Karpas-422 (cell line): ENCODE measurements around the gene ERAP2. TPM values are rescaled to one million over a fixed set of nuclear protein-coding genes. Genes with fewer than 3 reads are reported as not detected.

Source experiments
- DNase-seq: peaks from one replicate; pipeline ENCODE4 v3.0.0-alpha.2; 2015
- H2AFZ ChIP-seq: fragments of 200-600 bp; sonication (generic); 2 replicates; pipeline ENCODE4 v1.6.1; 2014; ENCODE audit warnings: antibody characterized with exemption, low read length, mixed read lengths
- H3K27ac ChIP-seq: fragments of 200-600 bp; sonication (generic); 2 replicates; pipeline ENCODE4 v1.5.1; 2014; ENCODE audit warnings: mild to moderate bottlenecking, low read length, moderate library complexity
- H3K27me3 ChIP-seq: fragments of 200-600 bp; sonication (generic); 2 replicates; pipeline ENCODE4 v1.6.1; 2014; ENCODE audit warnings: low read length, mixed read lengths
- H3K36me3 ChIP-seq: fragments of 200-600 bp; sonication (generic); 2 replicates; pipeline ENCODE4 v1.6.1; 2014; ENCODE audit warnings: low read length, mixed read lengths; ENCODE audit not compliant: insufficient read depth
- H3K4me1 ChIP-seq: fragments of 200-600 bp; sonication (generic); 2 replicates; pipeline ENCODE4 v1.6.1; 2014; ENCODE audit warnings: mild to moderate bottlenecking, low read length, mixed read lengths
- H3K4me2 ChIP-seq: fragments of 200-600 bp; sonication (generic); 2 replicates; pipeline ENCODE4 v1.6.1; 2014; ENCODE audit warnings: low read length, low read depth, mild to moderate bottlenecking; ENCODE audit not compliant: poor library complexity, severe bottlenecking
- H3K4me3 ChIP-seq: fragments of 200-600 bp; sonication (generic); 2 replicates; pipeline ENCODE4 v1.5.1; 2014; ENCODE audit warnings: mild to moderate bottlenecking, antibody characterized with exemption, low read length, mixed read lengths
- H3K79me2 ChIP-seq: fragments of 200-600 bp; sonication (generic); 2 replicates; pipeline ENCODE4 v1.6.1; 2014; ENCODE audit warnings: mild to moderate bottlenecking, low read length, mixed read lengths
- H3K9ac ChIP-seq: fragments of 200-600 bp; sonication (generic); 2 replicates; pipeline ENCODE4 v1.6.0; 2014; ENCODE audit warnings: low read length
- H3K9me2 ChIP-seq: fragments of 200-600 bp; sonication (generic), shearing (Covaris generic); replicated peaks from 2 replicates; pipeline ENCODE4 v1.6.0; 2014; ENCODE audit warnings: mild to moderate bottlenecking, low read length, moderate library complexity; ENCODE audit not compliant: insufficient read depth
- H3K9me3 ChIP-seq: fragments of 300-700, 200-600 bp; sonication (generic); 2 replicates; pipeline ENCODE4 v1.6.1; 2014; ENCODE audit warnings: low read length, mixed read lengths
- H4K20me1 ChIP-seq: fragments of 200-600 bp; sonication (generic); 2 replicates; pipeline ENCODE4 v1.6.1; 2014; ENCODE audit warnings: mild to moderate bottlenecking, antibody characterized with exemption, low read length, low read depth; ENCODE audit not compliant: insufficient read depth
- small RNA-seq: library from RNA; depleted of rRNA; stranded (forward); fragments of <200 nt; gene quantifications from one replicate; pipeline ENCODE3, GENCODE V24; 2014
- total RNA-seq: library from RNA; depleted of rRNA; stranded (reverse); fragments of >200 nt; shearing (Covaris generic); gene quantifications from 2 replicates; pipeline ENCODE4 v1.2.3, GENCODE V29; 2014; ENCODE audit warnings: low replicate concordance; rRNA removed

The ERAP2 gene
- total RNA-seq, 1 experiment from 2014 or later, result 60.5 TPM

GRCh38 chr5:96968614-96969013 is 92.3 kb downstream of the ERAP2 start:
- DNase-seq, result no peak
- no peak overlapping the region for H2AFZ ChIP-seq
- H4K20me1 ChIP-seq, result no peaks in the 10 kb centered on the region
- H3K9me2 ChIP-seq, result no peaks in the 10 kb centered on the region
- no peaks in the 10 kb centered on the region for H3K9me3 ChIP-seq
- peak overlapping the region; percentile 31 for H3K9ac ChIP-seq
- peak overlapping the region; percentile 49 for H3K4me2 ChIP-seq
- peaks cover 97% of the 10 kb centered on the region for H3K79me2 ChIP-seq
- peaks cover 65% of the 10 kb centered on the region for H3K4me1 ChIP-seq
- no peaks in the 10 kb centered on the region for H3K27me3 ChIP-seq
- H3K4me3 ChIP-seq, result peak overlapping the region; percentile 12; the same call in 1 of the 2 replicates
- H3K27ac ChIP-seq, result peak overlapping the region; percentile 63
- no peaks in the 10 kb centered on the region for H3K36me3 ChIP-seq

Small RNA genes lying within 50 kb of the gene (small RNA-seq; reads per million reads assigned to genes)
- not detected for gene RF00019

Other genes starting within 250 kb of the ERAP2 start
- 51.3 and 68.2 TPM in 2 replicates for gene CAST, start 214.1 kb upstream of the ERAP2 start, total RNA-seq
- 34.8 and 59.3 TPM in 2 replicates for gene ERAP1, start 68.6 kb upstream of the ERAP2 start, total RNA-seq
- gene LNPEP, start 59.6 kb downstream of the ERAP2 start, total RNA-seq, result 38.2 and 92.3 TPM in 2 replicates